Keratinocyte (primary cell): ENCODE data around the gene ELOVL6.

Experiments
- CTCF ChIP-seq, 3 experiments: IDR thresholded peaks in 1 of 3; conservative IDR thresholded peaks in 1 of 3; optimal IDR thresholded peaks in 1 of 3; 2 replicates in 2 of 3; 3 replicates in 1 of 3; pipeline versions ENCODE3 to v1.5.1; 2011; ENCODE audit warnings: low read length in 3 of 3, mild to moderate bottlenecking in 3 of 3, moderate library complexity in 2 of 3, control low read depth in 1 of 3, inconsistent platforms in 1 of 3; ENCODE audit not compliant: insufficient read depth in 2 of 3; ENCODE audit errors: extremely low read depth in 1 of 3
- EZH2 ChIP-seq: IDR thresholded peaks from one replicate; pipeline ENCODE4 v1.6.1; 2012; ENCODE audit warnings: inconsistent platforms, mild to moderate bottlenecking, low read length, moderate library complexity

DNA sequence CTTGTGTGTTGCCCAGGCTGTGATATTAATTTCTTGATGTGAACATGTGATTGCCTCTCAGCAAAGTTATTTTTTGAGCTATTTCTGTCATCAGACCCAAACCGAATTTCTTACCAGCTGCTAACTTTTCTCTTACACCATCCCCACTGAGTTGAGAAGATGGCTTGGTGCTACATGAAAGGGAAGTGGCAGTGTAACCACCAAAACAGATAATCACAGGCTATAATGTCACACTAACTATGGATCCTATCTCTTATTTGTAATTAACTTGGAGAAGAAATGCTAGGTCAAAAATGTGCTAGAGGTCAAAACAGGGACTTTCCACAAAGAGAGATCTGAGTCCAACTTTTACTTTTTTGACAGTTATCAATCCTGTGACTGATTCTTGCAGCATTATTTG is 43.8 kb downstream of the ELOVL6 start:
- no peak for TF ChIP-seq CTCF (optimal IDR thresholded peaks at IDR 0.05 in 1 of 3, IDR thresholded peaks at IDR 0.05 in 1 of 3, conservative IDR thresholded peaks at IDR 0.05 in 1 of 3; ENCODE audit: extremely low read depth in 1 of 3, insufficient read depth in 2 of 3, low read length in 3 of 3)
- no peak for TF ChIP-seq EZH2
